Measurements from ENCODE around the gene MAVS. TPM values are rescaled to one million over a fixed set of nuclear protein-coding genes. Genes with fewer than 3 reads are reported as not detected.

MAVS gene
- total and polyA plus RNA-seq, 8 donors, result 25.4 to 38.7 (median 32.1) TPM

DNA sequence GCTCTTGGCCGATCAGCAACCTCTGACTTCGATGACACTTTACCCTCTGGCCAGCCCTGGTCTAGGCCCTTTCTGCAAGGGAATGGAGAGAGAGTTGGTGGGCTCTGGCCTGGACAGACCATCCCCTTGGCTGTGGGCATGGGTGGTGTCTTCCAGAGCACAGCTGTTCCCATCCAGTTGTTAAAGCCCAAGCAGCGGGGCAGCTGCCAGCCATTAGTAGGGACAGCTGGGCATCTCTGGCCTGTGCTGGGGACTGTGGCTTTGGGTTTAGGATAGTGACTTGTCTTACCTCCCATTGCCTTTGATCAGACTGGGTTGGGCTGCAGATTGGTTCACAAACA, 47.8 kb upstream of the MAVS start:
- Histone ChIP-seq H3K27ac (peak overlapping the region; percentile 51 to 91), H3K27me3 (no peaks in the 10 kb centered on the region), H3K9me3 (no peaks in the 10 kb centered on the region), H3K4me3 (peak overlapping the region in 1 of 2 donors; percentile 79), H3K4me1 (peaks cover 57 to 86% of the 10 kb centered on the region in 2 donors), H3K36me3 (peaks cover 0 to 61% of the 10 kb centered on the region in 2 donors)
- DNase-seq (no peak), ATAC-seq (no peak)
- intact Hi-C loops (cut with DNase I), result no loop called here
- no peak for TF ChIP-seq CTCF (IDR thresholded peaks at IDR 0.05)

DNA sequence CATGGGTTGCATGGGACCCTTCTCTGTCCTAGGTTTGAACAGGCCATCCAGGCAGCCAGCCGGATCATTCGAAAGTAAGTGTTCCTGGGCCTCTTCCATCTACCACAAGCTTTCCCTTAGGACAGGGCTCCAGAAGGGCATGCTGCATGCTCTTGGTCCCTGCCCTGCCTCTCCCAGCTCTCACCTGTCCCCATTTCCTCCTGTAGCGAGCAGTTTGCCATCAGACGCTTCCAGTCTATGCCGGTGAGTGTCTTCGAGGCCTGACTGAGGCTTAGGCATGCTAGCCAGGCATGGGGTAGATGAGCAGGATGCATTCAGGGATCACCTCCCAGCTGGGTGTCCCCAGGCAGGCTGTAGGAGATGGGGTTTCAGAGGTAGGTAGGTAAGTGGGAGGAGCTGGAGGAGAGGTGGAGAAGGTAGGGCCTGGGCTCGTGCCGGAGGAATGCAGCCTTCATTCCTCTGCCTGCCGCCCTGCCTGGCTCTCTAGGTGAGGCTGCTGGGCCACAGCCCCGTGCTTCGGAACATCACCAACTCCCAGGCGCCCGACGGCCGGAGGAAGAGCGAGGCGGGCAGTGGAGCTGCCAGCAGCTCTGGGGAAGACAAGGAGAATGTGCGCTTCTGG, 46.3 kb upstream of the MAVS start:
- H3K4me1 ChIP-seq, result peaks cover 62 to 91% of the 10 kb centered on the region in 2 donors
- ATAC-seq, result no peak
- H3K4me3 ChIP-seq, result no peak overlapping the region

DNA sequence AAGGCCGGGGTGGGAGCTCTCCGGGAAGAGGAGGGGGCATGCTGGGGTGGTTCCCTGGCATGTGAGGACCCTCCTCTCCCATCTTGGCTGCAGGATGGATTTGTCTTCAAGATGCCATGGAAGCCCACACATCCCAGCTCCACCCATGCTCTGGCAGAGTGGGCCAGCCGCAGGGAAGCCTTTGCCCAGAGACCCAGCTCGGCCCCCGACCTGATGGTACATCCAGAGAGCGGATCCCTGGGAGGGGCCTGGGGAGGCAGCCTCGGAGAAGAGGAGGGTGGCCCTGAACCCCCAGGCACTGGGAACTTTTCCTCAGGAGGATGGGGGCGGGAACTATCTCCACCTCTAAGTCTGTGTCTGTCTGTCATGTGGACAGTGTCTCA, 45.8 kb upstream of the MAVS start:
- H3K4me3 ChIP-seq, result no peak overlapping the region
- H3K36me3 ChIP-seq, result peaks cover 0 to 81% of the 10 kb centered on the region in 2 donors
- no peaks in the 10 kb centered on the region for H3K27me3 ChIP-seq
- ATAC-seq (no peak), DNase-seq (no peak)
- no peak for TF ChIP-seq CTCF (IDR thresholded peaks at IDR 0.05)
- peaks cover 63 to 94% of the 10 kb centered on the region in 2 donors for H3K4me1 ChIP-seq
- H3K9me3 ChIP-seq, result no peaks in the 10 kb centered on the region
- intact Hi-C loops (cut with DNase I), result no loop called here
- H3K27ac ChIP-seq, result peak overlapping the region in 1 of 2 donors; percentile 21

More for the DNA sequence above, 46.3 kb upstream of the MAVS start:
- intact Hi-C loops (cut with DNase I), result no loop called here
- H3K27me3 ChIP-seq, result no peaks in the 10 kb centered on the region
- no peaks in the 10 kb centered on the region for H3K9me3 ChIP-seq
- DNase-seq, result no peak
- no peak for TF ChIP-seq CTCF (IDR thresholded peaks at IDR 0.05)
- H3K36me3 ChIP-seq, result peaks cover 0 to 76% of the 10 kb centered on the region in 2 donors
- peak overlapping the region; percentile 14 to 21 for H3K27ac ChIP-seq

DNA sequence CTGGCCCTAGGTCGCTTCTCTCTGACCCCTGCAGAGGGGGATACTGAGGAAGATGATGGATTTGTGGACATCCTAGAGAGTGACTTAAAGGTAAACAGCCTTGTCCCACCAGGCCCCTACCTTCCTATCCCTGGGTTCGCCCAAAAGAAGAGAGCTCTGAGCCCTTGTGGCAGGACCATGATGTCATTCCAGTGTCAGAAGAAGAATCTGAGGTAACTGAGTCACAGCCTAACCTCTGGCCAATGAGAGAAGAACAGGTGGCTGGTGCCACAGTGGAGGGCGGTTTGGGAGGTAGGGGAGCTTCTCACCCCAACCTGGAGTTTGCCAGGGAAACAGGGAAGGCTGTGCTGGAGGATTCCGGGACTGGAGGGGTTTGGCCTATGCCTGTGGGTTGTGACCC, 45.3 kb upstream of the MAVS start:
- ATAC-seq (no peak), DNase-seq (no peak)
- no peak overlapping the region for H3K4me3 ChIP-seq
- H3K9me3 ChIP-seq, result no peaks in the 10 kb centered on the region
- TF ChIP-seq CTCF (IDR thresholded peaks at IDR 0.05), result no peak
- intact Hi-C loops (cut with DNase I), result no loop called here
- no peaks in the 10 kb centered on the region for H3K27me3 ChIP-seq
- H3K36me3 ChIP-seq, result peaks cover 0 to 85% of the 10 kb centered on the region in 2 donors
- peak overlapping the region in 1 of 2 donors; percentile 21 for H3K27ac ChIP-seq
- peaks cover 67 to 98% of the 10 kb centered on the region in 2 donors for H3K4me1 ChIP-seq

DNA sequence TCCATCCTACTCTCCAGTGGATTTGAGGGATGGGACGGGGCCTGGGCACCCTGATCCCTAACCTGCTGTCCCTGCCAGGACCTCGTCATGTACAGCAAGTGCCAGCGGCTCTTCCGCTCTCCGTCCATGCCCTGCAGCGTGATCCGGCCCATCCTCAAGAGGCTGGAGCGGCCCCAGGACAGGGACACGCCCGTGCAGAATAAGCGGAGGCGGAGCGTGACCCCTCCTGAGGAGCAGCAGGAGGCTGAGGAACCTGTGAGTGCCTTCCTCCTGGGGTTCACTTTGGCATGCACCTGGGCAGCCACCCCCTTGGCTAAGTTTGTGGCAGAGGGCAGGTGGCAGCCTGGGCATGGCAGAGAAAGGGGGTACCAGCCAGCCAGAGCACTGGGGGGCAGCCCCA, 44.8 kb upstream of the MAVS start:
- Histone ChIP-seq H3K9me3 (no peaks in the 10 kb centered on the region), H3K27me3 (no peaks in the 10 kb centered on the region), H3K4me3 (peak overlapping the region in 1 of 2 donors; percentile 7), H3K27ac (peak overlapping the region; percentile 21 to 69), H3K36me3 (peaks cover 0 to 85% of the 10 kb centered on the region in 2 donors), H3K4me1 (peaks cover 73 to 99% of the 10 kb centered on the region in 2 donors)
- DNase-seq, result peak in 1 of 4 donors; percentile 83
- intact Hi-C loops (cut with DNase I), result no loop called here
- no peak for TF ChIP-seq CTCF (IDR thresholded peaks at IDR 0.05)
- ATAC-seq, result peak; percentile 8

Data from left lung (tissue), 10 donors.